IMR-90 (cell line): ENCODE data around the gene PALLD. TPM values are rescaled to one million over a fixed set of nuclear protein-coding genes. Genes with fewer than 3 reads are reported as not detected.

Source experiments
- ATAC-seq: fragments of 200-7000 bp; cut with Tn5 transposase; 2 replicates; pipeline ENCODE4 v1.9.1; 2020; ENCODE audit warnings: low read depth, mild to moderate bottlenecking, moderate library complexity
- BruUV-seq: library from RNA; stranded (reverse); fragments of 400-500 nt; replicated peaks from 2 replicates; lab custom pipeline; 2021; lab: Mats Ljungman, UMichigan
- CTCF ChIA-PET: fragments of 300-600 bp; formaldehyde crosslinking; extraction: SDS; loops from one replicate; lab custom pipeline; 2021; ENCODE audit warnings: antibody characterized with exemption; lab: Yijun Ruan, JAX
- POLR2A ChIA-PET: fragments of 300-600 bp; sonication (Branson Sonifier 250); formaldehyde crosslinking; loops from one replicate; lab custom pipeline; 2022; ENCODE audit warnings: antibody characterized with exemption; ENCODE audit not compliant: unreplicated experiment; lab: Charles Lee
- DNase-seq: peaks from one replicate; pipeline ENCODE4 v3.0.0; 2013
- H2AFZ ChIP-seq: replicated peaks from 2 replicates; pipeline ENCODE3; 2013; ENCODE audit warnings: low read length, mild to moderate bottlenecking; ENCODE audit not compliant: poor library complexity
- H2AK5ac ChIP-seq: 2 replicates; pipeline ENCODE4 v1.6.1; 2013; ENCODE audit warnings: low read depth, low read length, inconsistent platforms
- H2AK9ac ChIP-seq: replicated peaks from 2 replicates; pipeline ENCODE3; 2013; ENCODE audit warnings: mild to moderate bottlenecking, low read depth, low read length, moderate library complexity; ENCODE audit not compliant: poor library complexity
- H2BK120ac ChIP-seq: 2 replicates; pipeline ENCODE4 v1.6.1; 2013; ENCODE audit warnings: low read depth, low read length, inconsistent platforms
- H2BK15ac ChIP-seq: 3 replicates; pipeline ENCODE4 v1.6.1; 2013; ENCODE audit warnings: low read depth, low read length, inconsistent platforms
- H2BK20ac ChIP-seq: 2 replicates; pipeline ENCODE4 v1.6.1; 2013; ENCODE audit warnings: low read depth, mild to moderate bottlenecking, inconsistent platforms, low read length, moderate library complexity
- H2BK5ac ChIP-seq: 2 replicates; pipeline ENCODE4 v1.6.1; 2013; ENCODE audit warnings: mild to moderate bottlenecking, low read depth, low read length, inconsistent platforms; ENCODE audit not compliant: poor library complexity, severe bottlenecking
- H3K14ac ChIP-seq: replicated peaks from 2 replicates; pipeline ENCODE4 v1.6.1; 2013; ENCODE audit warnings: low read depth, low read length, inconsistent platforms
- H3K18ac ChIP-seq: 2 replicates; pipeline ENCODE4 v1.6.1; 2013; ENCODE audit warnings: low read depth, low read length, control low read depth
- H3K23ac ChIP-seq: 2 replicates; pipeline ENCODE4 v1.6.1; 2013; ENCODE audit warnings: low read depth, low read length, inconsistent platforms
- H3K27ac ChIP-seq: 2 replicates; pipeline ENCODE4 v1.5.1; 2013; ENCODE audit warnings: mild to moderate bottlenecking, control low read depth, low read length; ENCODE audit not compliant: insufficient read depth
- H3K27me3 ChIP-seq: 2 replicates; pipeline ENCODE4 v1.6.1; 2013; ENCODE audit warnings: low read length; ENCODE audit not compliant: control insufficient read depth, insufficient read depth
- H3K36me3 ChIP-seq: 2 replicates; pipeline ENCODE4 v1.6.1; 2013; ENCODE audit warnings: low read length, mixed read lengths; ENCODE audit not compliant: control insufficient read depth, insufficient read depth
- H3K4ac ChIP-seq: 2 replicates; pipeline ENCODE4 v1.6.1; 2013; ENCODE audit warnings: low read depth, low read length, inconsistent platforms
- H3K4me1 ChIP-seq: 2 replicates; pipeline ENCODE4 v1.6.1; 2013; ENCODE audit warnings: low read length, mixed read lengths; ENCODE audit not compliant: control insufficient read depth, insufficient read depth
- H3K4me2 ChIP-seq: 2 replicates; pipeline ENCODE4 v1.6.1; 2013; ENCODE audit warnings: low read depth, mild to moderate bottlenecking, control low read depth, low read length, moderate library complexity
- H3K4me3 ChIP-seq: 2 replicates; pipeline ENCODE4 v1.5.1; 2013; ENCODE audit warnings: low read depth, mild to moderate bottlenecking, control low read depth, low read length, moderate library complexity; ENCODE audit not compliant: insufficient read depth
- H3K56ac ChIP-seq: 2 replicates; pipeline ENCODE4 v1.6.1; 2013; ENCODE audit warnings: low read length, inconsistent platforms; ENCODE audit not compliant: insufficient read depth; ENCODE audit errors: extremely low read depth
- H3K79me1 ChIP-seq, 2 experiments: 2 replicates each; pipeline ENCODE4 v1.6.1; 2013; ENCODE audit warnings: low read length in 2 of 2, inconsistent platforms in 1 of 2, low read depth in 1 of 2
- H3K9ac ChIP-seq: 2 replicates; pipeline ENCODE4 v1.6.1; 2013; ENCODE audit warnings: low read depth, low read length, control low read depth
- H3K9me1 ChIP-seq: 2 replicates; pipeline ENCODE4 v1.6.1; 2013; ENCODE audit warnings: low read length, inconsistent platforms; ENCODE audit not compliant: insufficient read depth
- H3K9me3 ChIP-seq: 2 replicates; pipeline ENCODE4 v1.6.1; 2013; ENCODE audit warnings: low read length; ENCODE audit not compliant: control insufficient read depth, insufficient read depth
- H4K20me1 ChIP-seq: 2 replicates; pipeline ENCODE4 v1.6.1; 2013; ENCODE audit warnings: low read length, inconsistent platforms; ENCODE audit not compliant: insufficient read depth
- H4K5ac ChIP-seq: 2 replicates; pipeline ENCODE4 v1.6.1; 2013; ENCODE audit warnings: mild to moderate bottlenecking, low read depth, low read length, control low read depth
- H4K8ac ChIP-seq, 2 experiments: 2 replicates each; pipeline ENCODE4 v1.6.1; 2013; ENCODE audit warnings: low read depth in 2 of 2, low read length in 2 of 2, control low read depth in 1 of 2, inconsistent platforms in 1 of 2
- H4K91ac ChIP-seq: 2 replicates; pipeline ENCODE4 v1.6.1; 2013; ENCODE audit warnings: low read depth, low read length, inconsistent platforms; ENCODE audit not compliant: insufficient read depth
- BHLHE40 ChIP-seq: fragments of 150-350 bp; IDR thresholded peaks from 2 replicates; pipeline ENCODE4 v1.6.1; 2016; ENCODE audit warnings: mild to moderate bottlenecking, low read depth, low read length
- CEBPB ChIP-seq: IDR thresholded peaks from 2 replicates; pipeline ENCODE4 v1.6.1; 2012; ENCODE audit warnings: low read depth, low read length, improper control_type of control experiment
- CHD1 ChIP-seq: IDR thresholded peaks from 2 replicates; pipeline ENCODE4 v1.6.1; 2012; ENCODE audit warnings: low read depth, low read length, improper control_type of control experiment
- FOS ChIP-seq: fragments of 150-350 bp; IDR thresholded peaks from 2 replicates; pipeline ENCODE4 v1.6.1; 2016; ENCODE audit warnings: low read depth, low read length
- MAFK ChIP-seq: IDR thresholded peaks from 2 replicates; pipeline ENCODE4 v1.6.1; 2012; ENCODE audit warnings: low read depth, low read length, improper control_type of control experiment
- MAZ ChIP-seq: IDR thresholded peaks from 2 replicates; pipeline ENCODE4 v1.6.1; 2012; ENCODE audit warnings: low read depth, mild to moderate bottlenecking, low read length, improper control_type of control experiment, moderate library complexity, borderline replicate concordance
- MXI1 ChIP-seq: IDR thresholded peaks from 2 replicates; pipeline ENCODE4 v1.6.1; 2012; ENCODE audit warnings: low read depth, mild to moderate bottlenecking, low read length, moderate library complexity, borderline replicate concordance
- POLR2A ChIP-seq: IDR thresholded peaks from 2 replicates; pipeline ENCODE4 v1.6.1; 2012; ENCODE audit warnings: mild to moderate bottlenecking, low read depth, low read length
- RCOR1 ChIP-seq: IDR thresholded peaks from 2 replicates; pipeline ENCODE4 v1.6.1; 2012; ENCODE audit warnings: mild to moderate bottlenecking, low read length, improper control_type of control experiment; ENCODE audit not compliant: insufficient replicate concordance
- RFX5 ChIP-seq: IDR thresholded peaks from 2 replicates; pipeline ENCODE4 v1.8.0; 2012; ENCODE audit warnings: low read depth, mild to moderate bottlenecking, low read length, moderate library complexity
- WGBS, 2 experiments: methylation state at CpG; one replicate each; pipeline versions ENCODE4 v1.1.5 to v1.1.7; 2013; ENCODE audit warnings: missing lambda C conversion rate in 2 of 2; ENCODE audit not compliant: insufficient read length in 1 of 2; ENCODE audit errors: extremely low coverage in 2 of 2; 5-methylcytosine and 5-hydroxymethylcytosine counted together
- dilution Hi-C: fragments of 300-500 bp; cut with HindIII; formaldehyde crosslinking; loops from one replicate; pipeline ENCODE4 v1.14.3; 2018; ENCODE audit warnings: low sequenced_read_pairs; ENCODE audit not compliant: unreplicated experiment
- in situ Hi-C: fragments of 300-500 bp; cut with MboI; formaldehyde crosslinking; loops from 3 replicates; pipeline ENCODE4 v1.14.3; 2019; ENCODE audit warnings: low sequenced_read_pairs, inconsistent platforms, mixed read lengths
- intact Hi-C: fragments of 100-400 bp; cut with micrococcal nuclease; formaldehyde crosslinking; loops from 2 replicates; pipeline ENCODE4 v1.10.0; 2022
- polyA plus RNA-seq, 3 experiments: library from polyadenylated mRNA; depleted of rRNA; stranded (reverse); fragments of >200 nt; gene quantifications; 2 replicates each; pipeline ENCODE4 v1.2.3, GENCODE V29; 2012; ENCODE audit warnings: low replicate concordance in 1 of 3
- total RNA-seq: library from RNA; depleted of rRNA; stranded (reverse); fragments of >200 nt; gene quantifications from 2 replicates; pipeline ENCODE4 v1.2.3, GENCODE V29; 2012
- TF ChIP-seq, protein P1 (sequence below): fragments of 150-350 bp; IDR thresholded peaks from 2 replicates; pipeline ENCODE4 v1.6.1; 2016; ENCODE audit warnings: low read depth, mild to moderate bottlenecking, low read length, moderate library complexity, borderline replicate concordance
- TF ChIP-seq, protein P2 (sequence below): conservative IDR thresholded peaks from 2 replicates; pipeline ENCODE4 v1.5.1; 2012; ENCODE audit warnings: mild to moderate bottlenecking, low read depth, low read length, improper control_type of control experiment
- TF ChIP-seq, protein P3 (sequence below): fragments of 150-350 bp; IDR thresholded peaks from 2 replicates; pipeline ENCODE4 v1.6.1; 2017; ENCODE audit warnings: mild to moderate bottlenecking, antibody characterized with exemption, low read length, low read depth

PALLD gene
- total and polyA plus RNA-seq, 2 of the 4 experiments (the other 2 are of a cell fraction): 91.0 to 91.9 TPM

DNA sequence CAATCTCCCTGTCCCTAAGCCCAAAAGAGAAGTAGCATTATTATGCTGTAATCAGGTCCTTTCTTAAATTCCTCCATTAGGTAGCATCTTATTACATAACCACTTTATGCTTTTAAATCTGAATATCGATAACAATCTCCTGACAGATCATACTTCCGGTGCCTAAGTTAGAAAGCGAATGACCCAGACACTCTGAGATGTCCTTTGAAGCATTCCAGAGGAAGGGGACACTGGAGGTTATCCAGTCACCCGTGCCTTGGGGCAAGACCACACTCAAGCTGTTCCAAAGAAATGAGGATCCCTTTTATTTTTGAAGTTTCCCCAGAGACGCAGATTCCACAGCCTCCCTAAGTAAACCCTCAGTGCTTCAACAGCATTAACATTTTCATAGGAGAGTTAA, 125.7 kb downstream of the PALLD start:
- Histone ChIP-seq H3K9me3 (no peaks in the 10 kb centered on the region), H2AFZ (no peak overlapping the region), H3K4ac (peak overlapping the region; percentile 94), H2BK15ac (peak overlapping the region; percentile 85; the same call in 2 of the 3 replicates), H4K20me1 (no peaks in the 10 kb centered on the region), H3K9me1 (peaks cover 15% of the 10 kb centered on the region), H2AK9ac (no peak overlapping the region), H3K14ac (peak overlapping the region; percentile 81), H2BK20ac (peak overlapping the region; percentile 77), H2BK120ac (peak overlapping the region; percentile 84), H3K23ac (peak overlapping the region; percentile 65), H3K18ac (peak overlapping the region; percentile 89), H3K36me3 (no peaks in the 10 kb centered on the region), H3K27me3 (no peaks in the 10 kb centered on the region), H3K9ac (no peak overlapping the region), H4K91ac (peak overlapping the region; percentile 87), H3K4me1 (peaks cover 22% of the 10 kb centered on the region), H3K4me3 (no peak overlapping the region), H4K5ac (peak overlapping the region; percentile 58), H3K4me2 (peak overlapping the region; percentile 24; the same call in 1 of the 2 replicates), H2AK5ac (peak overlapping the region; percentile 95), H3K79me1 (no peaks in the 10 kb centered on the region), H4K8ac (peak overlapping the region in 1 of 2 experiments; percentile 92; a peak in 2 of 4 replicates), H3K27ac (peak overlapping the region; percentile 48; the same call in 1 of the 2 replicates), H2BK5ac (peak overlapping the region; percentile 56), H3K56ac (peak overlapping the region; percentile 32; the same call in 1 of the 2 replicates)
- intact Hi-C loops (no loop called here), dilution Hi-C loops (no loop called here), in situ Hi-C loops (no loop called here)
- BruUV-seq: no TSS peak
- POLR2A ChIA-PET: no interaction called here
- no CpG with 5 or more reads among the region's 5 CpGs for WGBS, 2 experiments
- ATAC-seq (no peak), DNase-seq (no peak)
- CTCF ChIA-PET: interaction anchor here (1.6 kb wide), 1 partner anchor 10 kb away, joined by 3 read pairs; no protein-coding TSS in a partner anchor
- TF ChIP-seq MXI1: no peak
- TF ChIP-seq MAZ: no peak
- no peak for TF ChIP-seq BHLHE40
- no peak for TF ChIP-seq CEBPB
- TF ChIP-seq, protein P1, sequence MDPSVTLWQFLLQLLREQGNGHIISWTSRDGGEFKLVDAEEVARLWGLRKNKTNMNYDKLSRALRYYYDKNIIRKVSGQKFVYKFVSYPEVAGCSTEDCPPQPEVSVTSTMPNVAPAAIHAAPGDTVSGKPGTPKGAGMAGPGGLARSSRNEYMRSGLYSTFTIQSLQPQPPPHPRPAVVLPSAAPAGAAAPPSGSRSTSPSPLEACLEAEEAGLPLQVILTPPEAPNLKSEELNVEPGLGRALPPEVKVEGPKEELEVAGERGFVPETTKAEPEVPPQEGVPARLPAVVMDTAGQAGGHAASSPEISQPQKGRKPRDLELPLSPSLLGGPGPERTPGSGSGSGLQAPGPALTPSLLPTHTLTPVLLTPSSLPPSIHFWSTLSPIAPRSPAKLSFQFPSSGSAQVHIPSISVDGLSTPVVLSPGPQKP: no peak
- no peak for TF ChIP-seq RCOR1
- TF ChIP-seq MAFK: no peak
- TF ChIP-seq CHD1: no peak
- no peak for TF ChIP-seq POLR2A
- TF ChIP-seq, protein P2, sequence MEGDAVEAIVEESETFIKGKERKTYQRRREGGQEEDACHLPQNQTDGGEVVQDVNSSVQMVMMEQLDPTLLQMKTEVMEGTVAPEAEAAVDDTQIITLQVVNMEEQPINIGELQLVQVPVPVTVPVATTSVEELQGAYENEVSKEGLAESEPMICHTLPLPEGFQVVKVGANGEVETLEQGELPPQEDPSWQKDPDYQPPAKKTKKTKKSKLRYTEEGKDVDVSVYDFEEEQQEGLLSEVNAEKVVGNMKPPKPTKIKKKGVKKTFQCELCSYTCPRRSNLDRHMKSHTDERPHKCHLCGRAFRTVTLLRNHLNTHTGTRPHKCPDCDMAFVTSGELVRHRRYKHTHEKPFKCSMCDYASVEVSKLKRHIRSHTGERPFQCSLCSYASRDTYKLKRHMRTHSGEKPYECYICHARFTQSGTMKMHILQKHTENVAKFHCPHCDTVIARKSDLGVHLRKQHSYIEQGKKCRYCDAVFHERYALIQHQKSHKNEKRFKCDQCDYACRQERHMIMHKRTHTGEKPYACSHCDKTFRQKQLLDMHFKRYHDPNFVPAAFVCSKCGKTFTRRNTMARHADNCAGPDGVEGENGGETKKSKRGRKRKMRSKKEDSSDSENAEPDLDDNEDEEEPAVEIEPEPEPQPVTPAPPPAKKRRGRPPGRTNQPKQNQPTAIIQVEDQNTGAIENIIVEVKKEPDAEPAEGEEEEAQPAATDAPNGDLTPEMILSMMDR: no peak
- TF ChIP-seq FOS: no peak
- TF ChIP-seq RFX5: no peak
- TF ChIP-seq, protein P3, sequence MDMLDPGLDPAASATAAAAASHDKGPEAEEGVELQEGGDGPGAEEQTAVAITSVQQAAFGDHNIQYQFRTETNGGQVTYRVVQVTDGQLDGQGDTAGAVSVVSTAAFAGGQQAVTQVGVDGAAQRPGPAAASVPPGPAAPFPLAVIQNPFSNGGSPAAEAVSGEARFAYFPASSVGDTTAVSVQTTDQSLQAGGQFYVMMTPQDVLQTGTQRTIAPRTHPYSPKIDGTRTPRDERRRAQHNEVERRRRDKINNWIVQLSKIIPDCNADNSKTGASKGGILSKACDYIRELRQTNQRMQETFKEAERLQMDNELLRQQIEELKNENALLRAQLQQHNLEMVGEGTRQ: no peak
